Measurements from ENCODE around the gene IFNAR2.

DNA sequence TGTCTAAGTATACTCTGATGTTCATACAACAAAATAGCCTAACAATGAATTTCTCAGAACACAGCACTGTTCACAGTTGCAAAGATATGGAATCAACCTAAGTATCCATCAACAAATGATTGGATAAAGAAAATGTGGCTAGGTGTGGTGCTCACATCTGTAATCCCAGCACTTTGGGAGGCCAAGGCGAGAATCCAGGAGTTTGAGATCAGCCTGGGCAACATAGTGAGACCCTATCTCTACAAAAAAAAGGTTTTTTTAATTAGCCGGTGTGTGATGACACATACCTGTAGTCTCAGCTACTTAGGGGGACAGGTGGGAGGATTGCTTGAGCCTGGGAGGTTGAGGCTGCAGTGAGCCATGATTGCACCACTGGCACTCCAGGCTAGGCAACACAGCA is 10.7 kb downstream of the IFNAR2 start:
- TF ChIP-seq, protein P1, sequence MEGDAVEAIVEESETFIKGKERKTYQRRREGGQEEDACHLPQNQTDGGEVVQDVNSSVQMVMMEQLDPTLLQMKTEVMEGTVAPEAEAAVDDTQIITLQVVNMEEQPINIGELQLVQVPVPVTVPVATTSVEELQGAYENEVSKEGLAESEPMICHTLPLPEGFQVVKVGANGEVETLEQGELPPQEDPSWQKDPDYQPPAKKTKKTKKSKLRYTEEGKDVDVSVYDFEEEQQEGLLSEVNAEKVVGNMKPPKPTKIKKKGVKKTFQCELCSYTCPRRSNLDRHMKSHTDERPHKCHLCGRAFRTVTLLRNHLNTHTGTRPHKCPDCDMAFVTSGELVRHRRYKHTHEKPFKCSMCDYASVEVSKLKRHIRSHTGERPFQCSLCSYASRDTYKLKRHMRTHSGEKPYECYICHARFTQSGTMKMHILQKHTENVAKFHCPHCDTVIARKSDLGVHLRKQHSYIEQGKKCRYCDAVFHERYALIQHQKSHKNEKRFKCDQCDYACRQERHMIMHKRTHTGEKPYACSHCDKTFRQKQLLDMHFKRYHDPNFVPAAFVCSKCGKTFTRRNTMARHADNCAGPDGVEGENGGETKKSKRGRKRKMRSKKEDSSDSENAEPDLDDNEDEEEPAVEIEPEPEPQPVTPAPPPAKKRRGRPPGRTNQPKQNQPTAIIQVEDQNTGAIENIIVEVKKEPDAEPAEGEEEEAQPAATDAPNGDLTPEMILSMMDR (IDR thresholded peaks at IDR 0.05): no peak
- TF ChIP-seq POLR2AphosphoS5 (IDR thresholded peaks at IDR 0.05): no peak
